Natural killer cell treated with Interleukin-12 subunit alpha and Interleukin-12 subunit beta and Interleukin-15 and Interleukin-18, amount 100 ng/mL, for 72 hours (primary cell): ENCODE data around the gene SAP30BP. TPM values are rescaled to one million over a fixed set of nuclear protein-coding genes. Genes with fewer than 3 reads are reported as not detected.

Experiments
- ATAC-seq, 2 donors: fragments of 150-1000 bp; cut with Tn5 transposase in 1 of 2; sonication (Bioruptor Pico), chemical (Tn5 transposase) in 1 of 2; 2 replicates each; pipeline ENCODE4 v1.10.0; 2021
- DNase-seq: peaks from one replicate; pipeline ENCODE4 v3.0.0; 2022; ENCODE audit warnings: low spot score
- H3K27ac Mint-ChIP-seq, 2 donors: 1 replicate in 1 of 2; 2 replicates in 1 of 2; pipeline ENCODE4 v1.8.0; 2022; ENCODE audit warnings: mixed read lengths in 2 of 2, mild to moderate bottlenecking in 1 of 2, moderate library complexity in 1 of 2
- H3K27me3 Mint-ChIP-seq, 2 donors: 1 replicate in 1 of 2; 2 replicates in 1 of 2; pipeline ENCODE4 v1.8.0; 2022; ENCODE audit warnings: mixed read lengths in 2 of 2
- H3K36me3 Mint-ChIP-seq: one replicate; pipeline ENCODE4 v1.8.0; 2022; ENCODE audit warnings: mixed read lengths
- H3K4me1 Mint-ChIP-seq, 2 donors: 1 replicate in 1 of 2; 2 replicates in 1 of 2; pipeline ENCODE4 v1.8.0; 2022; ENCODE audit warnings: low read depth in 2 of 2, mixed read lengths in 2 of 2, mild to moderate bottlenecking in 1 of 2
- H3K4me3 Mint-ChIP-seq: one replicate; pipeline ENCODE4 v1.8.0; 2022; ENCODE audit warnings: mixed read lengths
- H3K9me3 Mint-ChIP-seq: 2 replicates; pipeline ENCODE4 v1.8.0; 2022; ENCODE audit warnings: mixed read lengths
- total RNA-seq, 2 donors: library from RNA; stranded (reverse); gene quantifications; one replicate each; pipeline ENCODE4 v1.2.3, GENCODE V29; 2022

SAP30BP gene
- total RNA-seq, 2 donors from 2014 or later = 129 TPM

DNA sequence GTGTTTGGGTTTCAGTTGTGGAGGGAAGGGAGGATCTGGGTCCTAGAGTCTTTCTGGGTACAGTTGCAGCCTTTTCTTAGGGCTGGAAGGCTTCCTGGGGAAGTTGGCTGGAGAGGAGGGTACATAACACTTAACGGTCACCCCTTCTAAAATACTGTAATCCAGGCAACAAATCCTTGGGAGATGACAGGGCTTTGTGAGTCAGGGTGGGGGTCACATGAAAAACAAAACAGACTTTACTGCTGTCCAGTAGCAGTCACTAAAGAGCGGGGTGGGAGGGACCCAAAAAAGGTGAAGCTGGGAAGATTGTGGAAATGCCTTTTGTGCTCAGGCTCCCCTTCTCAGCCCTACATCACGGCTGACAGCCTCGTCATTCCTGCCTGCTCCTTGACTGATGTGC lies 6.3 kb downstream of the SAP30BP start:
- no peak for ATAC-seq
- peak; percentile 26 for DNase-seq
- no peaks in the 10 kb centered on the region for H3K27me3 Mint-ChIP-seq
- H3K36me3 Mint-ChIP-seq = peaks cover 2% of the 10 kb centered on the region
- peaks cover 14 to 20% of the 10 kb centered on the region in 2 donors for H3K4me1 Mint-ChIP-seq
- no peaks in the 10 kb centered on the region for H3K9me3 Mint-ChIP-seq
- no peak overlapping the region for H3K4me3 Mint-ChIP-seq
- H3K27ac Mint-ChIP-seq = no peak overlapping the region

GRCh38 chr17:75676461-75676860 lies 9.3 kb downstream of the SAP30BP start:
- Mint-ChIP-seq H3K27ac (no peak overlapping the region), H3K36me3 (no peaks in the 10 kb centered on the region), H3K4me3 (no peak overlapping the region), H3K9me3 (no peaks in the 10 kb centered on the region), H3K4me1 (peaks cover 0 to 9% of the 10 kb centered on the region in 2 donors), H3K27me3 (no peaks in the 10 kb centered on the region)
- DNase-seq (no peak), ATAC-seq (no peak)

DNA sequence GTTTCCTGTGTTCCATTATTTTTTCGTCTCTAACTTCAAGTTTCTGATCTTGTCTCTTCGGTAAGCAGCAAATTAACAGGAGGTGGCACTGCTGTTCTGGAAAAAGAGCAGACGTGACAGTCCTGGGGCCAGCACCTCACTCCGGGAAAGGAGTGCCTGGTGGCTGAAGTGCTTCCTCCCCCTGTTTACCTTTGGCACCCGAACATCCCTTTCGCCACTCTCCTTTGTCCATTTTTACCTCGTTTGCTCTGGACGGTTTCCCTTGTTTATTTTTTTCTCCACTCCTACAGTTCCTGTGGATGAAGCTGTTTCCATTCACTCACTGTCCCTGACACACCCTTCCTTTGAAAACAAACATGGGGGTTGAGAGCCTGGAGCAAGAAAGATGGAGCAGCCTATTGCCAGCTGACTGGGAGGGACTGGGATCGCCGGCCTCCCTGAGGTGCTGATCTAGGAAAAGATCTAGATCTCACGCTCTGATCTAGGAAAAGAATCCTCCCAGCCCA lies 12.6 kb downstream of the SAP30BP start:
- no peaks in the 10 kb centered on the region for H3K36me3 Mint-ChIP-seq
- no peak for DNase-seq
- no peaks in the 10 kb centered on the region for H3K27me3 Mint-ChIP-seq
- peak overlapping the region in 1 of 2 donors; percentile 63 for H3K27ac Mint-ChIP-seq
- H3K9me3 Mint-ChIP-seq = no peaks in the 10 kb centered on the region
- no peak for ATAC-seq
- H3K4me3 Mint-ChIP-seq = no peak overlapping the region
- H3K4me1 Mint-ChIP-seq = peaks cover 0 to 17% of the 10 kb centered on the region in 2 donors

GRCh38 chr17:75680431-75680830 lies 13.3 kb downstream of the SAP30BP start:
- no peaks in the 10 kb centered on the region for H3K27me3 Mint-ChIP-seq
- no peaks in the 10 kb centered on the region for H3K9me3 Mint-ChIP-seq
- H3K4me1 Mint-ChIP-seq = peaks cover 0 to 17% of the 10 kb centered on the region in 2 donors
- H3K36me3 Mint-ChIP-seq = no peaks in the 10 kb centered on the region
- no peak overlapping the region for H3K27ac Mint-ChIP-seq
- no peak overlapping the region for H3K4me3 Mint-ChIP-seq
- ATAC-seq (no peak), DNase-seq (no peak)

DNA sequence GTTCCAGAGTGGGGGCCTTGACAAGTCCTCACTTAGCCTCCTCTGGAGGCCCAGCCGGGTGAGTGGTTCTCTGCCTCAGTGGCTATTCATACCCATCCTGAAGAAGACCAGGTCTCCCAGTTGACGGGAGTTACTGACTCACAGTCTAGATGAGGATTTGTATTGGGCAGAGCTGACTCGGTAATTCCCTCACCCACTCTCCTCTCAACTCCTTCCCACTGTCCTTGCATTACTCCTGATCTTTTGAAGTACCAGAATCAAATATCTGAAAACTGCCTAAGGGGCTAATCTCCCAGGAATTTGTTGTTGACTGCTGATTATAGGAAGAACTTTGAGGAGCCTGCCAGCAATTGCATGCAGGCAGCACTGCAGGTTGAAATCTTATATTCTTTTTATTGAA lies 14.2 kb downstream of the SAP30BP start:
- ATAC-seq (peak in 1 of 2 donors; percentile 20), DNase-seq (no peak)
- no peaks in the 10 kb centered on the region for H3K9me3 Mint-ChIP-seq
- H3K27me3 Mint-ChIP-seq = no peaks in the 10 kb centered on the region
- H3K36me3 Mint-ChIP-seq = no peaks in the 10 kb centered on the region
- H3K4me1 Mint-ChIP-seq = peaks cover 0 to 26% of the 10 kb centered on the region in 2 donors
- no peak overlapping the region for H3K4me3 Mint-ChIP-seq
- H3K27ac Mint-ChIP-seq = no peak overlapping the region

- H3K4me1 Mint-ChIP-seq = peaks cover 12 to 36% of the 10 kb centered on the region in 2 donors
- no peak for ATAC-seq
Measured at GRCh38 chr17:75683583-75683982, 16.4 kb downstream of the SAP30BP start.

DNA sequence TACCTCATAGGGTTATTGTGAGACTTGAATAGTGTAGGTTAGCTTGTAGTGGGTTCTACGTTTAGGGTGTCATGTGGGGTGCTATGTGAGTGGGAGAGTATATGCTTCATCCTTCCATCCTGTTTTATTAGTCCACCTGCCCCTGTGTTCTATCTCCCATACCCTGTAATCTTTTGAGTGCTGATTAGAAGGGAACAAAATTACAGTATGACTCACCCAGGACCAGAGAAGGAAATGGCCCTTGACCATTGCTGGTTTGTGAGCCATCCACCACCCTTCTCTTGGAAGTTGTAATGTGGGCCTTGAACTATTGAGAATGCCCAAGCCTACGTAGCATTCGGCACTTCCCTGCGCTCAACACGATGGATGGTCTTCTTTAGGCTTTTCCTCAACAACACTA lies 17.1 kb downstream of the SAP30BP start:
- no peak for ATAC-seq
- H3K4me3 Mint-ChIP-seq = no peak overlapping the region
- no peak overlapping the region for H3K27ac Mint-ChIP-seq

More at GRCh38 chr17:75683583-75683982, 16.4 kb downstream of the SAP30BP start:
- Mint-ChIP-seq H3K27me3 (no peaks in the 10 kb centered on the region), H3K27ac (no peak overlapping the region), H3K4me3 (no peak overlapping the region), H3K36me3 (no peaks in the 10 kb centered on the region), H3K9me3 (no peaks in the 10 kb centered on the region)
- no peak for DNase-seq

GRCh38 chr17:75684924-75685323 lies 17.8 kb downstream of the SAP30BP start:
- Mint-ChIP-seq H3K9me3 (no peaks in the 10 kb centered on the region), H3K4me3 (no peak overlapping the region), H3K27me3 (no peaks in the 10 kb centered on the region), H3K36me3 (no peaks in the 10 kb centered on the region), H3K27ac (peak overlapping the region in 1 of 2 donors; percentile 95), H3K4me1 (peaks cover 26 to 49% of the 10 kb centered on the region in 2 donors)
- DNase-seq (no peak), ATAC-seq (no peak)

More for the DNA sequence above, 17.1 kb downstream of the SAP30BP start:
- no peak for DNase-seq
- H3K27me3 Mint-ChIP-seq = no peaks in the 10 kb centered on the region
- H3K4me1 Mint-ChIP-seq = peaks cover 19 to 43% of the 10 kb centered on the region in 2 donors
- H3K9me3 Mint-ChIP-seq = no peaks in the 10 kb centered on the region
- no peaks in the 10 kb centered on the region for H3K36me3 Mint-ChIP-seq

- no peak overlapping the region for H3K4me3 Mint-ChIP-seq
- H3K9me3 Mint-ChIP-seq = no peaks in the 10 kb centered on the region
- no peaks in the 10 kb centered on the region for H3K27me3 Mint-ChIP-seq
- no peaks in the 10 kb centered on the region for H3K36me3 Mint-ChIP-seq
- peak overlapping the region in 1 of 2 donors; percentile 95 for H3K27ac Mint-ChIP-seq
- no peak for DNase-seq
- ATAC-seq = no peak
- H3K4me1 Mint-ChIP-seq = peaks cover 28 to 52% of the 10 kb centered on the region in 2 donors
Measured at GRCh38 chr17:75685499-75685898, 18.4 kb downstream of the SAP30BP start.

GRCh38 chr17:75688209-75688825 lies 21.2 kb downstream of the SAP30BP start:
- peak overlapping the region; percentile 75 for H3K4me3 Mint-ChIP-seq
- H3K27ac Mint-ChIP-seq = peak overlapping the region; percentile 93 to 95
- ATAC-seq = peak; percentile 86 to 93
- no peaks in the 10 kb centered on the region for H3K27me3 Mint-ChIP-seq
- peak; percentile 76 for DNase-seq
- no peaks in the 10 kb centered on the region for H3K36me3 Mint-ChIP-seq
- no peaks in the 10 kb centered on the region for H3K9me3 Mint-ChIP-seq
- H3K4me1 Mint-ChIP-seq = peaks cover 49 to 73% of the 10 kb centered on the region in 2 donors

GRCh38 chr17:75689441-75689873 lies 22.3 kb downstream of the SAP30BP start:
- ATAC-seq = peak in 1 of 2 donors; percentile 37
- H3K27me3 Mint-ChIP-seq = no peaks in the 10 kb centered on the region
- H3K36me3 Mint-ChIP-seq = no peaks in the 10 kb centered on the region
- H3K27ac Mint-ChIP-seq = peak overlapping the region; percentile 93 to 95
- H3K9me3 Mint-ChIP-seq = no peaks in the 10 kb centered on the region
- peak overlapping the region; percentile 75 for H3K4me3 Mint-ChIP-seq
- H3K4me1 Mint-ChIP-seq = peaks cover 49 to 63% of the 10 kb centered on the region in 2 donors
- peak; percentile 70 for DNase-seq

DNA sequence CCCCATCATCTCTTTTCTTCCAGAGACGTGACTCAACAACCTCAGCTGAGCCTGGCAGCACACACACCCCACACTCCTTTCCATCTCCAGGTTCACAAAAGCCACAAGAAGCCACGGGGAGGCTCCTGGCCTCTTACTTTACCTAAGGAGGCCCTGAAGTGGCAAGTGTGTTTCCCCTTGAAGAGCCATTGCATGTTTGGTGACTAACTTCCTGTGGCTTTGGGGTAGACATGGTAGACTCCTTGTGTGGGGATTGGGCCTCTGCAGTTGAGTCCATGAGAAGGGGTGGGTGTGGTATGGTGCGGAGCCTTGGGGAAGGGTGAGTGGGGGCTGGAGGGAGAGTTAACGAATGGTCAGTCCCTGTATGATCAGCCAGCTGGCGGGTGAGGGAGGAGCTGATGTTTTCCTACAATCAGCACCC lies 24.2 kb downstream of the SAP30BP start:
- Mint-ChIP-seq H3K27me3 (no peaks in the 10 kb centered on the region), H3K9me3 (no peaks in the 10 kb centered on the region), H3K36me3 (peaks cover 4% of the 10 kb centered on the region), H3K27ac (peak overlapping the region; percentile 67 to 84), H3K4me1 (peaks cover 49 to 53% of the 10 kb centered on the region in 2 donors), H3K4me3 (peak overlapping the region; percentile 19)
- ATAC-seq (peak; percentile 54 to 65), DNase-seq (peak; percentile 69)

GRCh38 chr17:75691801-75692626 lies 24.9 kb downstream of the SAP30BP start:
- Mint-ChIP-seq H3K27ac (peak overlapping the region; percentile 67 to 84), H3K9me3 (no peaks in the 10 kb centered on the region), H3K4me3 (peak overlapping the region; percentile 19), H3K36me3 (peaks cover 4% of the 10 kb centered on the region), H3K27me3 (no peaks in the 10 kb centered on the region), H3K4me1 (peaks cover 50 to 53% of the 10 kb centered on the region in 2 donors)
- ATAC-seq (no peak), DNase-seq (no peak)

- peaks cover 4% of the 10 kb centered on the region for H3K36me3 Mint-ChIP-seq
- H3K9me3 Mint-ChIP-seq = no peaks in the 10 kb centered on the region
- no peak overlapping the region for H3K4me3 Mint-ChIP-seq
- H3K27ac Mint-ChIP-seq = no peak overlapping the region
- ATAC-seq = no peak
- no peaks in the 10 kb centered on the region for H3K27me3 Mint-ChIP-seq
- DNase-seq = no peak
- peaks cover 46 to 51% of the 10 kb centered on the region in 2 donors for H3K4me1 Mint-ChIP-seq
Measured at GRCh38 chr17:75692976-75693375, 25.8 kb downstream of the SAP30BP start.
